ENCODE measurements around the gene TSPAN18. TPM values are rescaled to one million over a fixed set of nuclear protein-coding genes. Genes with fewer than 3 reads are reported as not detected.

TSPAN18 gene
- total RNA-seq, 1 experiment from 2014 or later: not detected

DNA sequence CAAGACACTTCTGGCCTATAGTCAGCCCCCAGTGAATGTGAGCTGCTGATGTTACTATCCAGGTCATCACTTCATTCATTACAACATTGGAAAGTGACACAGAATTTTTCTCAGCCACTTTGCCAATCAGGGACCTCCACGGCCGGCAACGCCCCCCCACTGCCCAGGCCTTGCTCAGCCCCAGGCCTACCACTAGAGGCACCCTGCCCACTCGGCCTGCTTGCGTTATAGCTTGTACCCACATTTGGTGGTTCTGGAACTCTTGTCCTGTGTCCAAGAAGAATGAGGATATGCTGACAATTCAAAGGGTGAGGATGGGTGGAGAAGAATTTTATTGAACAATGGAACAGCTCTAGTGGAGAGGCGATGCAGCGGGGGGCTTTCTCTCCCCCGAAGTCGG, 96.2 kb downstream of the TSPAN18 start:
- DNase-seq (ENCODE audit: low spot score): no peak

DNA sequence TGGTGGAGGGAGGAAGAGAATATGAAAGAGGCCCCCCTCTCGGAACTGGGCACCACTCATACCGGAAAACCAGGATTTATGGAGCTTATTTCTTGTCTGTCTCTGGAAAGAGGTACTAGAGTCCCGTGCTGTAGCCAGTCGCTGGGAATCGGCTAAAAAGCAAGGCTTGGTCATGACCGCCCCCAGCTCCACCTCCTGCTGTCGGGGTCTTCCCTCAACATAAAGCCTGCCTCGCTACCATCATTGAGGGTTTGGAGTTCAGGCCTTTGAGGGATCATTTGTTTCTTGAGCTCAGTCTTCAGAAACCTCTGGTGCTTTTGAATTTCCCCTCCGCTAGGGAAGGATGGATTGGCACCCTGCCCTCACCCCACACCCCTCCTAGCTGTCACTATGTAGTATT, 97.1 kb downstream of the TSPAN18 start:
- DNase-seq (ENCODE audit: low spot score): no peak

DNA sequence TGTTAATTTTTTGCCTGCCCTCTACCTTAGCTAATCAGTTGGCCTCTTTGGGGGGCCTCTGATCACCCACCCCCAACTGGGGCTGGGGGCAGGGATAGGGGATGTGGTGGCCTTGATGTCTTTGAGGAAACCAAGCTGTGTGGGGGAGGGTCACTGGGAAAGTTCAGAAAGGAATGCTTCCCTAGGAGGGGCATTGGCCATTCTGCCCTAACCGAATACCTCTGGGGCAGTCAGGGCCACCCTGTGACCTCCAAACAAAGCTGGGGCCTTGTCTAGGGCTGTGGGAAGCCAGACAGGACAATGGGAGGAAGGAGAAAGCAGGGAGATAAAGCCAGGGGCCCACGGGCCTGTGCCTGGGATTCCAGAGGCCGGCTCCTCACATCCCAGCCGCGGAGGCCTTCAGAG, 97.5 kb downstream of the TSPAN18 start:
- no peak for DNase-seq (ENCODE audit: low spot score)

DNA sequence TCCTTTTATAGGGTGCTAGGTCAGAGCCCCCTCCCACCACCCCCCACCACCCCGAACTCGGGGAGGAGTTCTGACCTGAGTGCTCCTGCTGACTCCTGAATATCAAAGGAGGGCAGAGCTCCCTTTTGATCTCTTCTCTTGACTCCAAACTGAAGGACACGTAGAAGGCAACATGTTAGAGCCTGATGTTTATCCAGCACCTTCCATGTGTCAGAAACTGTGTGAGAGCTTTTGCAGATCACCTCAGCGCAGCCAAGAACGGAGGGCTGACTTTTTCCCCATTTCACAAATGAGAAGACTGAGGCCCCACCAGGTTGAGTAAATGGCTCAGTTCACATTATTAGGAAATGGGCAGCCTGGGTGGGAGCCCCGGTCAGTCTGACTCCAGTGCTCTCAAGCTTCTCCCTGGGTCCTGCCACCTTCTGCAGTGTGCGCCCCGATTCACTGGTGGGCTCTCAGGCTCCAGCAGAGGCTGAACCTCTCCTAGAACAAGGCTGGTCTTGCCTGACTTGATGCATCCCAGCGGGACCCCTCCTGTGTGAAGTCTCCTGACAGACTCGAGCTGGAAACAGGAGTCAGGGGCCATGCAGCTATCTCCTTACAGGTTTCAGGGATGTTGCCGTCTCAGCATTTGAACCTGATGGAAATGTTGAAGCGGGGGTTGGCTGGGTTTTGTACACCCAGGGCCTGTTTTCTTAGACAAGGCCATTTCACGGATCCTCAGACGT, 98.5 kb downstream of the TSPAN18 start:
- DNase-seq (ENCODE audit: low spot score): no peak

DNA sequence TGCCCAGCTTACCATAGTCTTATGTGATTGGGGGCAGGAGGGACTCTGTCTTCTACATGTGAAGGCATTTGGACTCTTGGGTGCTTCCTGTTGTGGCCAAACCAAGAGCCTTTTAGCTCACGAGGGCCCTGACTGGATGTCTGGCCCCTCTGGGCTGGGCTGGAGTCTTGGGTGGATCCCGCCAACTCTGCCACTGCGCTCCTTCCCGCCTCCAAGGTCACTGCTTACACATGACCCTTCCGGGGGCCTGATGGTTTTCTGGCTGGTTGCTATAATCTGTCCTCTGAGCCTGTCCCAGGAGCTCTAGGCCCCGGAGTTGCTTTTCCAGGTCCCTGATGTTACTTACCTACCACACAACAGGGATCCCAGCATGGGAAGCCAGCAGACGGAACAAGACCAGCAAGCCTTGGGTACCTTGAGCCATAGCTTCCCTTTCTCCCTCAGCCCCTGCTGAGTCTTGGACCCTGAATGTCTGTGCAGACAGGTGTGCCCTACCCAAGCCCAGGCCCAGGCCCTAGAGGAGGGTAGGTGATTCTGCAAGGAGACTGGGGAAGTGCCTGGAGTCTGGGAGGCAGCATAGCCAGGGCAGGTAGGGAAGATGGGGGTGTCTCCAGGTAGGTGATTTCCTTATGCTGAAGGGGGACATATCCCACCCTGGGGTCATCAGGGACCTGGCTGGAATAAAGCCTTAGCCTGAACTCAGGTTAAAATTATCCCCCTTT, 100.3 kb downstream of the TSPAN18 start:
- no peak for DNase-seq (ENCODE audit: low spot score)

DNA sequence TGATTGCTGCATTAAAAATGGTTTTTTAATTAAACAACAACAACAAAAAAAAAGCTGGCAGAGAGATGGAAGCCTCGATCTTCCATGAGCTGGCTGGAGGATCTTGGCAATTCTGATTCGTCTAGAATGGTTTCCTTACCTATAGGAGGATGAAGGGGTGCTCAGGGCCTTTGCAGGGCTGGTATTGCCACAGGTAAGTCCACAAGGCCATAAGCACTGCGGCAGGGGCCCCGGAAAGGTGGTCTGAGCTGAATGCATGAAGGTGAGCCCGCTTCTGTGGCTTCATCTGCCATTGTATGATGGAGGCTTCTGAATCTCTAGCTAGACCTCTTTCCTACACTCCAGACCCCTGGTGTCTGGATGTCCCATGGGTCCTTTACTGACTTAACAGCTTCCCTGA, 101.5 kb downstream of the TSPAN18 start:
- DNase-seq (ENCODE audit: low spot score): no peak

DNA sequence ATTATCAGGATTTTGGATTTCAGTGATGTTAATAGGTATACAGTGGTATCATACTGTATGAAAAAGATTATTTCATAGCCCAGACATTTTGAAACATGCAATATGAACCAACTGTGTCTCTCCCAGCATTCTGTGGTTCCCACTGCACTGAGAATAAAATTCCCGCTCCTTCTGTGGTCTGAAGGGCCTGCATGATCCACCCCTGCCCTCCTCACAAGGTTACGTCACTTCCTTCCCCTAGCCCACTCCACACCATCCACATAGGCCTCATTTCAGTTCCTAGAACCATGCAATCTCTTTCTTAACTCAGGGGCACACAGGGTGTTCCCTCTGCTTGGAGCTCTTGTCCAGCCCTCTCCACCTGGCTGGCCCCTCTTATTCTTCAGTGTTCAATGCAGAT, 103.1 kb downstream of the TSPAN18 start:
- no peak for DNase-seq (ENCODE audit: low spot score)

DNA sequence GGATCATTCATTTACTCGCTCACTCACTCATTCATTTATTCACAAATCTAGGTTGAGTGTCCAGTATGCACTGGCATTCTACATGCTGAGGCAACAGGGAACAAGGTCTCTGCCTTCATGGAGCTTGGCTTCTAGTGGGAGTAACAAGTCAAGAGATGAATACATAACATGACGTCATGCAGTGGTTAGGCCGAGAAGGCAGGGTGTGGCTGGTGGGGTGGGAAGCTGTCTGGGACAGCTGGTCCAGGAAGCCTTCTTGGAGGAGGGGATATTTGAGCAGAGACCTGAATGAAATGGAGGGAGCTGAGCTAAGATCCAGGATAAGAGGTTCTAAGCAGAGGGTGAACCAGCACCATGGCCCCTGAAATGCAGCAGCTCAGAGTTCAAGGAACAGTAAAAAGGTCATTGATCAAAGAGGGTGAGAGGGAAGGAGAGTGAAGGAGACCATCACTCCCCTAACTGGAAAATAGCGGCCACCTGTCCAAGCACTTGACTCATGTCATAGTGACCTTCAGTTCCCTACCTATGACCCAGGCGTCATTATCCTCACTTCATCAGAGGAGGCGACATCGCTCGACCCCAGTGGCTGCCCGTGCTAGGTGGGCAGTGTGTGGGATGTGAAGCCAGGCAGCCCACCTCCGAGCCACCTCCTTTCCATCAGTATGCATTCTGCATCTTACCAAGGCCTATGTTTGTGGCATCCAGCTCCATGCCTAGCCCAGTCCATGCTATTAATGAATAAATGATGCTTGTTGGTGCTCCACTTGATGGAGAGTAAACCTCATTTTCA, 105.0 kb downstream of the TSPAN18 start:
- no peak for DNase-seq (ENCODE audit: low spot score)

DNA sequence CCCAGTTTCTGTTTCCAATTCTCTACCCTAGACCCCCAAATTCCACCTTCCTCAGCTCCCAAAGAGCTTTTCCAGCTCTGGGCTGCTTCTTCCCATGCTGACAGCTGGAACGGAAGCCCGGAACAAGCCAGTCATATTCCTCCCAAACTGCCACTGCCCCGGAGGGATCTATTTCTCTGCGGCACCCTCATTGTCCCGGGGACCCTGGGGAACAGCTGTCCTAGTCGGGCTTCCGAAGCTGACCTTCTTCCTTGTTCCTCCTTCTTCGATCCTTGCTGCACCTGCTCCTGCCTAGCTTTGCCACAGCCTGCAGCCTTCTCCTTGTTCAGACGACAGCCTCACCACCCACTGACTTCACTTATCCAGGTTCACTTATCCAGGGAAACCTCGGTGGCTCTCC, 105.7 kb downstream of the TSPAN18 start:
- no peak for DNase-seq (ENCODE audit: low spot score)

DNA sequence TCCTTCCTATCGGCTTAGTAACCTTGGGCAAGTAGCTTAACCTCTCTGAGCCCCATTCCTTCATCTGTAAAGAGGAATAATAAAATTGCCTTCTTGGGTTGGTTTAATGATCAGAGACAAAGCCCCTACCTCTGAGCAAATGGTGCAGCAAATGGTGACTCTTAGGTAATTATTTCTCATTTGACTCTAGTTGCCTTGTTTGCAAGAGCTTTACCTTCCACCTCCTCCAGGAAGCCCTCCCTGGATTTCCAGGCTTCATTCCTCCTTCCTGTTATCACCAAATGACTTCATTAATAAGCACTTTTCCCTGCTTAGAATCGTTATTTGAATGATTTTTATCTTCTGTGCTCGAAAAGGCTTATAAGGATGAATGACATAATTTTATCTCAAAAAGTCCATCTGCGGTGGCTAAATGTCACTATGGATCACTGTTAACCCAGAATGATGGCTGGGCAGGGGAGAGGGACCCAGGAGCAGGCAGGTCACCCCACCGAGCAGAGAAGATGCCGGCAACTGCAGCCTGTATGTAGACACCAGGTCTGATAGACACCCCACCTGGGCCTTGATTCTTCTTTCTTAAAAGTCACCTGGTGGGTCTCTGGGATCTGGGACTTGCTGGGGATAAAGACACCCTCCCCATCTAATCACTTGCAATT, 106.6 kb downstream of the TSPAN18 start:
- no peak for DNase-seq (ENCODE audit: low spot score)

DNA sequence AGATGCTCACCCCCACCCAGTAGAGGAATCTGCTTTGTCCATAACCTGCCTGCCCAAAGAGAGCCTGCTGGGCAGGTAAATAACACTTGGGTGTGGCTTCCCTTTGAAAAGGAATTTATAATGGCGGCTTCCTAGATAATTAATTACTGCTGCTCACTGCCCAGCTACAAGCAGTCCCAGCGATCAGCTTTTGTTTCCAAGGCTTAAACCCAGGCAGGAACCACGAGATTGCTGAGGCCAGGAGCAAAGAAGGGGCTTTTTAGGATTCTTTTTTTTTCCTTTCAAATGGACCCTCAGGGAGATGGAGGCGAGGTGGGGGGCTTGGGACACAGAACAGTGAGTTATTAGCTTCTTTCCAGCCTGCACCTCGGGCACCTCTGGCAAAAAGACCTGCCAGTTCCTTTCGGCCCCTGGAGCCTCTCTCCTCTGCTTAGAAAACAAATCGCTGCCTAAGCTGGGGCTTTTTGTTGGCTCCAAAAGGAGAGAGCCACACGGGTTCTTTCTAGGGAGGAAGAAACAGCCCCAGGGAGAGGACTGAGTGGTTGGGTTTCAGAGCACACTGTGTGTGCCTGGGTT, 107.2 kb downstream of the TSPAN18 start:
- no peak for DNase-seq (ENCODE audit: low spot score)

DNA sequence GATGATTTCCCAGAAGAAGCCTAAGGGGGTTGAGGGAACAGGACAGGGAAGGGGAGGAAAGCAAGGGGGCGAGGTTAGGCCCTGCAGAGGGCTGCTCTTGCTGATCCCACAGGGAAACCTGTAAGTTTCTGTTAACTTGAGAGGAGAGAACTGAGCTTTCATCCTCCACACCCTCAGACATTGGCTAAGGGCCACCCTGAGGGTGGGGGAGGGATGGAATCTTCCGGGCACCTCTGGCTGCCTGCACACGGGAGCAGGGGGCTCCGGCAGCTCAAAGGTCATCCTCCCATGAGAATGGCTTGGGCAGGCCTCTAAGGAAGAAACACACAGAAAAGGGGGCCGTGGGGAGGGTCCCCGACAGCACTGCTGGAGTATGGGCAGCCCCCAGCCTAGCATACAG, 108.1 kb downstream of the TSPAN18 start:
- no peak for DNase-seq (ENCODE audit: low spot score)

DNA sequence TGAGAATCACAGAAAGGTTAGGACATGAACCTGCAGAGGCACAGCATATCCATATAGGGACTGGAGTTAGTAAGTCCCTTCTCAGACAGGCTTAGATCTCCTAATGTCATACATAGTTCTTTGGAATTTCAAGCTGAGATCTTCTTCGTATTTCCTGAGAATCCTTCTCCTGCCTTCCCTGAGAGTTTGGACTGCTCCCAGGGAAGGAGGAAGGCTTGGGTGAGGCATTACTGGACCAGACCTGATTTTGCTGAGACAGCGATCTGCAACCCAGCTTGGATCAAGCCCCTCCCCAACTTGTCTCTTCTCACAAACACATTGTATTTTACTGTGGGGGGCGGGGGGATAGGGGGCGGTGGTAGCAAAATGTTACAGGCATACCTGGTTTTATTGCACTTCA, 108.5 kb downstream of the TSPAN18 start:
- DNase-seq (ENCODE audit: low spot score): no peak

DNA sequence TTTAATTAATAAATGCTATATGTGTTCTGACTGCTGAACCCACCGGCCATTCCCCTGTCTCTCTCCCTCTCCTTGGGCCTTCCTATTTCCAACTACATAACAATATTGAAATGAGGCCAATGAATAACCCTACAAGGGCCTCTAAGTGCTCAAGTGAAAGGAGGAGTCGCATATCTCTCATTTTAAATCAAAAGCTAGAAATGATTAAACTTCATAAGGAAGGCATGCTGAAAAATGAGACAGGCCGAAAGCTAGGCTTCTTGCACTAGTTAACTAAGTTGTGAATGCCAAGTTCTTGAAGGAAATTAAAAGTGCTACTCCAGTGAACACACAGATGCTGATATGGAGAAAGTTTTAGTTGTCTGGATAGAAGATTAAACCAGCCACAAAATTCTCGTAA, 109.2 kb downstream of the TSPAN18 start:
- no peak for DNase-seq (ENCODE audit: low spot score)

DNA sequence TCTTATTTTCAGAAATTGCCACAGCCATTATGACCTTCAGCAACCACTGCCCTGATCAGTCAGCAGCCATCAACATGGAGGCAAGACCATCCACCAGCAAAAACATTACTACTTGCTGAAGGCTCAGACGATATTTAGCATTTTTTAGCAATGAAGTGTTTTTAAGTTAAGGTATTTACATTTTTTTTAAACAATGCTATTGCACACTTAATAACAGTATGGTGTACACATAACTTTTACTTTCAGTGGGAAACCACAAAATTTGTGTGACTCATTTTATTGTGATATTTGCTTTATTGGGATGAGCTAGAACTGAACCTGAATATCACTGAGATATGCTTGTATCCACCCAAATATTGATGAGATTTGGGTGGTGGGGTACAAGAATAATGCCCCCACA, 110.9 kb downstream of the TSPAN18 start:
- no peak for DNase-seq (ENCODE audit: low spot score)

DNA sequence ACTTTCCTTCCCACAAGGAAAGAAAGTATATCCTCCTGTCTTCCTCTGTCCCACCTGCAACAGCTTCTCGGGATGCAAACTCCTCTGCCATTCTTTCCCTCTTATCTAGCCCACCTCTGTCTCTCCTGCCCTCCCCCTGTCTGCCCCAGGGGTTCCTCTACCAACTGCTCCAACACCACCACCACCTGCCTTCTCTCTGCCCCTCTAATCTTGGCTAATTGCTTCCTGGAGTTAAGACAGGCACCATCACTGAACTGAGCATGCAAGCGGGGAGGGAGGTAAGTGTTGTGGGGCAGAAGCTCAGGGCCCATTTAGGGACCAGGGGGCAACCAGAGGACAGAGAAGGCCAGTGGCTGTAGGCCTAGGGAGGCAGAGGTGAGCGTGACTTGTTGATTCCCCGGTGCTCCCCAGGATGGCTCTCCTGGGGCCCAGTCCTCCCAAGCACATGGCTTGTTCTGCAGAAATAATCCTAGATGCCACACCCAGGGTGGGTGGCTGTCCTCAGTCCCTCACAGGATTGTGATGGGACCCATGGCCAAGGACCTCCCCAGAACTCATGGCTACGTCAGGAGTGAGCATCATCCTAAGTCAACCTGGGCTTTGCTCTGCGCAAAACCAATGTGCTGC, 112.8 kb downstream of the TSPAN18 start:
- DNase-seq (ENCODE audit: low spot score): no peak

DNA sequence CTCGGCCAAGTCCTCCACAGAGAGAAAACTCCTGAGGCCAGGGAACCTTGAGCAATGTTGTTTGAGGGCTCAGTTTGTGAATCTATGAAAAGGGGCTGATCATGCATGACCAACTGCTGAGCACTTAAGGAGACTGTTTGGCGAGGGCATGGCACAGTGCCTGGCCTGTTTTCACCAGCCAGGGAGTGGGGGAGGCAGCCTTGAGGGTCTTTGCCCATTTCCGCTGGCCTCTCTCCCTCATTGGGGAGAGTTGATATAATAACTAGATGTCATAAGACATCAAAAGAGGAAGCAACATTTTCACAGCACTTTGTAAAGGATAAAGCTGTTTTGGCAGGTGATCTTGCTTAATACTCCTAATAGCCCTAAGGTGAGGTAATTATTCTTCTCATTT, 113.3 kb downstream of the TSPAN18 start:
- DNase-seq (ENCODE audit: low spot score): no peak

DNA sequence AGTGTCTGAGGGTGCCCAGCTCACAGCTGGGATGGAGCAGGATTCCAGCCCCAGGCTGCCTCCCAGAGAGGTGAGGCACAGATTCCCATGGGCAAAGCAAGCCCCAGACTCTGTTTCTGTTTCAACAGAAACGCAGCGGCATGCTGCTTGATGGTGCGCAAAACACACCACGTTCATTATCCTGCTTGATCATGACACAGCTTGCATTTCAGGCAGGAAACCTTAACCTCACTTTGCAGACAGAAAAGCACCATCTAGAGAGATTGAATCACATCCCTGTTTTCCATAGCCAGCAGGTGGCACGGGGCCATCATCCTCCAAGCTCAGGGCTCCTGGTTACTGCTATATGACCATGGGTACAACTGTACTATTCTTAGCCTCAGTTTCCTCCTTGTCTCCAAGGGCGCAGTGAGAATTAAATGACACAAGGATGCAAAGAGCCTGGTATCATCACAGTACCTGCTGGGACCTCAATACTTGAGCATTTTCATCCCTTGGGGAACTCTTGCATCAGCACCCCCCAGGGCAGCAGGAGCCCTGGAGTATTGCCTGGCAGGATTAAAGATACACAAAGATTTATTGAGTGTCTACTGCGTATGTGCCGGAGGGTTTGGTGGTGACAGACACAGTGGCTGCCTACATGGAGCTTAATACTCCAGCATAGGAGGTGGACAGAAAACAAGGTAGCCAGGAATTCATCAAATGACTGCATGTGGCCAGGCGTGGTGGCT, 113.9 kb downstream of the TSPAN18 start:
- DNase-seq (ENCODE audit: low spot score): no peak

DNA sequence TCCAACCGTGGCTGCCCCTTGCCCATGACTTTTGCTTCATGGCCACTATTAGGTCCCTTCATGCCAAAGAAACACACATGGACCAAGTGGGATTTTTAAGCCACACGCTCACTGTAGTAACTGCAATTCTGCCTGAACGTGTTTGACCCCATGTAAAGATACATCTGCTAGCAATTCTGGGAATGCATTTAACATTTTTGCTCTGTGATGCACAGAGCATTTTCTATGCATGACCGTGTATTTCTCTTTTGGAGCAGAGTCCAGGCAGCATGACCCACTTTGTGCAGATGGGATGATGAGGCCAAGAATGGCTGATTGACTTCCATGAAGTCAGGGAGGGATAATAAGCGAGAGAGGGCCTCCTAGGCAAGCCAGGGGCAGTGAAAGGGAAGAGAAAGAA, 115.5 kb downstream of the TSPAN18 start:
- DNase-seq (ENCODE audit: low spot score): no peak

DNA sequence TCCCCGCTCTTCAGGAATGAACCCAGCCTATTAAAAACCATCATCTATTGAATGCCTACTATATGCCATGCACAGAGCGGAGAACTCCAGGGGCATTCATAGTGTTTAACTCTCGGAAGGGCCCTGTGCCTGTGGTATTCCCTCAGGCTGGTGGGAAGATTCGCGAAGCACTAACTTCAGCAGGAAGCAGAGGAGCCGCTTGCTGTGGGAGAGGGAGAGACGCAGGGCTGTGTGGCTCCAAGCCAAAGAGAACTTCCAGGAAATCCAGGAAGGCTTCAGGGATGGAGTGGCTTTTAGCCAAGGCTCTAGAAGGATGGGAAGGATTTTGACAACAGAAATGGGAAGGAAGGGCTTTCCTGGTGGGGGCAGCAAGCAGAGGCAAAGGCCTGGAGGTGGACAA, 120.1 kb downstream of the TSPAN18 start:
- DNase-seq (ENCODE audit: low spot score): no peak

DNA sequence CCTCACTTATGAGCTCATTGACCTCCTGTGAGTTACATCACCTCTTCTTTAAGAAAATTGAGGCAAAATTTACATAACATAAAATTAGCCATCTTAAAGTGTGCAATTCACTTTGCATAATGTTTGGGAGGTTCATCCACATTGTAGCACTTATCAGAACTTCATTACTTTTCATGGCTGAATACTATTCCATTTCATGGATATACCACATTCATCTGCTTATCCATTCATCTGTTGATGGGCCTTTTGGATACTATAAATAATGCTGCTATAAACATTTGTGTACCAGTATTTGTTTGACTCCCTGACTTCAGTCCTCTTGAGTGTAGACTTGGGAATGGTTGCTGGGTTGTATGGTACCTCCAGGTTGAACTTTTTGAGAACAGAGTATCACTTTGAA, 120.6 kb downstream of the TSPAN18 start:
- DNase-seq (ENCODE audit: low spot score): no peak
